ENCODE results near the gene PWWP3B.
"Not testable (repeated sequence)": the region's sequence is repeated elsewhere in the genome, so short reads cannot be mapped to it uniquely, and the experiment has no call there.

The PWWP3B gene

GRCh38 chrX:106171293-106171820, 3.3 kb downstream of the PWWP3B start:
- DNase-seq (ENCODE audit: low read depth), result no peak
- H3K4me3 ChIP-seq (replicated peaks; ENCODE audit: low read depth, low read length), result no peak overlapping the region
- TF ChIP-seq CTCF (IDR thresholded peaks at IDR 0.05; ENCODE audit: low read length, missing control alignments), result no peak

GRCh38 chrX:106177106-106177981, 9.2 kb downstream of the PWWP3B start:
- peak overlapping the region; percentile 62 for H3K4me3 ChIP-seq (replicated peaks; ENCODE audit: low read depth, low read length)
- peak; percentile 86 for DNase-seq (ENCODE audit: low read depth)
- TF ChIP-seq CTCF (IDR thresholded peaks at IDR 0.05; ENCODE audit: low read length, missing control alignments), result no peak

GRCh38 chrX:106177982-106178321, 9.8 kb downstream of the PWWP3B start:
- no peak for TF ChIP-seq CTCF (IDR thresholded peaks at IDR 0.05; ENCODE audit: low read length, missing control alignments)
- H3K4me3 ChIP-seq (replicated peaks; ENCODE audit: low read depth, low read length), result peak overlapping the region; percentile 62
- peak; percentile 20 for DNase-seq (ENCODE audit: low read depth)

- no peak overlapping the region for H3K4me3 ChIP-seq (replicated peaks; ENCODE audit: low read depth, low read length)
- TF ChIP-seq CTCF (IDR thresholded peaks at IDR 0.05; ENCODE audit: low read length, missing control alignments), result peak; percentile 25
- peak; percentile 67 for DNase-seq (ENCODE audit: low read depth)
Measured at GRCh38 chrX:106178826-106179225, 10.7 kb downstream of the PWWP3B start.

- not testable (repeated sequence) for H3K4me3 ChIP-seq (replicated peaks; ENCODE audit: low read depth, low read length)
Measured at GRCh38 chrX:106183685-106184084, 15.6 kb downstream of the PWWP3B start.

GRCh38 chrX:106201502-106202178, 33.5 kb downstream of the PWWP3B start:
- no peak for DNase-seq (ENCODE audit: low read depth)
- TF ChIP-seq CTCF (IDR thresholded peaks at IDR 0.05; ENCODE audit: low read length, missing control alignments), result no peak
- no peak overlapping the region for H3K4me3 ChIP-seq (replicated peaks; ENCODE audit: low read depth, low read length)

More at GRCh38 chrX:106183685-106184084, 15.6 kb downstream of the PWWP3B start:
- not testable (repeated sequence) for DNase-seq (ENCODE audit: low read depth)

- H3K4me3 ChIP-seq (replicated peaks; ENCODE audit: low read depth, low read length), result no peak overlapping the region
- peak; percentile 11 for DNase-seq (ENCODE audit: low read depth)
- TF ChIP-seq CTCF (IDR thresholded peaks at IDR 0.05; ENCODE audit: low read length, missing control alignments), result peak; percentile 15
Measured at GRCh38 chrX:106203315-106203714, 35.2 kb downstream of the PWWP3B start.

Data from fibroblast of pulmonary artery (primary cell).